ENCODE data around the gene KCP.

DNA sequence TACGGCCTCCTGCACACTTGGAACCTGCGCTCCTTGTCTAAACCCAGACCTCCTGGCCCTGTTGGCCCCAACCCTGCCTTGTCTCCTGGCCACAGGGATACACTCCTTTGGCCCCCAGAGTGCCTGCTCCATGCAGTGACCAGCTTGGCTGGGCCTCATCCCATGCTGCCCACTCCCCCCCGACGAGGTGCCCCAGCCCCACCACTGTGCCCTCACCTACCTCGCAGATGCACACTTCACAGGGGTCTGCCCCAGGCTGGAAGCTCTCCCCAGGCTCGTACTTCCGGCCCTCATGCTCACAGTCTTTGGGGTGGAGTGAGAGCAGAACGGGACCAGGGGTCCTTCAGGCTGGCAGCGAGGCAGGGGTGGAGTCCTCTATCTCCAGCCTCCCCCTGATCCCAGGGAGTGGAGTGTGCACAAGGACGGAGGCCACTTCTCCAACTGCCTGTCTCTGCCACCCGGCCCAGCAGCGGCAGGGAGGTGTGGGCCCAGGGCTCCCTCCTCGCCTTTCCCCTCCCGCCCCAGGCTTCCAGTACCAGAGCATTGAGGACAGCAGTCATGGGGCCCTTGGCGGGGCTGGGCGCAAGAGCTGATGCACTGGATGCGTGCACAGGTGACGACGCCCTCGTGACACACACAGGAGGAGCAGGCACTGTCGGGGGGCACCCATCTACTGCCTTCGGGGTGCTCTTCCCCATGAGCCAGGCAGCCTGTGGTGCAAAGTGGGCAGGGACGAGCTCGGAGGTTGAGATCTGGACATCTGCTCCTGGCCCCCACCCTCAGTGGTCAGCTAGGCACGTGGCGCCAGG is 25.7 kb downstream of the KCP start:
- no peak for TF ChIP-seq REST (IDR thresholded peaks at IDR 0.05; ENCODE audit: low read depth)
- no peak for TF ChIP-seq EGR1 (IDR thresholded peaks at IDR 0.05)
- TF ChIP-seq TCF12 (IDR thresholded peaks at IDR 0.05; ENCODE audit: low read depth) = no peak
- TF ChIP-seq, protein P1, sequence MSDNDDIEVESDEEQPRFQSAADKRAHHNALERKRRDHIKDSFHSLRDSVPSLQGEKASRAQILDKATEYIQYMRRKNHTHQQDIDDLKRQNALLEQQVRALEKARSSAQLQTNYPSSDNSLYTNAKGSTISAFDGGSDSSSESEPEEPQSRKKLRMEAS (IDR thresholded peaks at IDR 0.05) = no peak
- no peak for TF ChIP-seq ZBTB7A (IDR thresholded peaks at IDR 0.05; ENCODE audit: low read depth)
- TF ChIP-seq CREB1 (IDR thresholded peaks at IDR 0.05; ENCODE audit: low read depth) = no peak
- no peak for TF ChIP-seq YY1 (IDR thresholded peaks at IDR 0.05; ENCODE audit: low read depth)
- TF ChIP-seq EP300 (IDR thresholded peaks at IDR 0.05; ENCODE audit: borderline replicate concordance) = no peak
- no peak for TF ChIP-seq TAF1 (IDR thresholded peaks at IDR 0.05; ENCODE audit: low read depth)
- TF ChIP-seq RAD21 (IDR thresholded peaks at IDR 0.05; ENCODE audit: low read depth) = no peak
- TF ChIP-seq TEAD4 (IDR thresholded peaks at IDR 0.05) = no peak
- no peak for TF ChIP-seq CEBPB (IDR thresholded peaks at IDR 0.05)
